Neural cell (in vitro differentiated cells): ENCODE measurements around the gene CUL3. TPM values are rescaled to one million over a fixed set of nuclear protein-coding genes. Genes with fewer than 3 reads are reported as not detected.

Experiments
- H2AFZ ChIP-seq: fragments of 200-600, 300-800 bp; sonication (generic), shearing (Covaris generic); 2 replicates; pipeline ENCODE4 v1.6.0; 2014; ENCODE audit warnings: low read depth, mild to moderate bottlenecking, antibody characterized with exemption, low read length, moderate library complexity
- H3F3A ChIP-seq: fragments of 200-600 bp; shearing (Covaris generic); 2 replicates; pipeline ENCODE4 v1.6.1; 2016; ENCODE audit warnings: mild to moderate bottlenecking, moderate library complexity, mixed read lengths, antibody characterized with exemption, low read length; ENCODE audit not compliant: insufficient read depth, poor library complexity, severe bottlenecking
- H3K27ac ChIP-seq: fragments of 200-600, 300-800 bp; sonication (generic), shearing (Covaris generic); 2 replicates; pipeline ENCODE4 v1.5.1; 2014; ENCODE audit warnings: mild to moderate bottlenecking, low read length, moderate library complexity
- H3K27me3 ChIP-seq: fragments of 300-800, 200-600 bp; sonication (generic), shearing (Covaris generic); 2 replicates; pipeline ENCODE4 v1.6.0; 2014; ENCODE audit warnings: mild to moderate bottlenecking, low read depth, low read length, moderate library complexity; ENCODE audit not compliant: insufficient read depth
- H3K36me3 ChIP-seq: fragments of 300-800, 200-600 bp; sonication (generic), shearing (Covaris generic); 2 replicates; pipeline ENCODE4 v1.5.1; 2014; ENCODE audit warnings: mild to moderate bottlenecking, antibody characterized with exemption, low read length, moderate library complexity; ENCODE audit not compliant: insufficient read depth
- H3K4me2 ChIP-seq: fragments of 300-800, 200-600 bp; sonication (generic), shearing (Covaris generic); 2 replicates; pipeline ENCODE4 v1.6.0; 2014; ENCODE audit warnings: mild to moderate bottlenecking, low read length
- H3K4me3 ChIP-seq: fragments of 300-800, 200-600 bp; sonication (generic), shearing (Covaris generic); 2 replicates; pipeline ENCODE4 v1.5.1; 2014; ENCODE audit warnings: mild to moderate bottlenecking, low read length, moderate library complexity
- H3K79me2 ChIP-seq: fragments of 200-600 bp; shearing (Covaris generic); replicated peaks from 2 replicates; pipeline ENCODE4 v1.6.0; 2014; ENCODE audit warnings: mild to moderate bottlenecking, low read length, moderate library complexity; ENCODE audit not compliant: insufficient read depth
- H3K9ac ChIP-seq: fragments of 300-800, 200-600 bp; sonication (generic), shearing (Covaris generic); 2 replicates; pipeline ENCODE4 v1.6.1; 2016; ENCODE audit warnings: mild to moderate bottlenecking, low read length, mixed read lengths
- H3K9me2 ChIP-seq: fragments of 200-600 bp; shearing (Covaris generic); 2 replicates; pipeline ENCODE4 v1.6.1; 2016; ENCODE audit warnings: mild to moderate bottlenecking, low read length, mixed read lengths; ENCODE audit not compliant: insufficient read depth
- H3K9me3 ChIP-seq: fragments of 200-600, 300-800 bp; sonication (generic), shearing (Covaris generic); 2 replicates; pipeline ENCODE4 v1.6.1; 2016; ENCODE audit warnings: mild to moderate bottlenecking, mixed run types, low read length, moderate library complexity, mixed read lengths
- H4K20me1 ChIP-seq: fragments of 200-600 bp; shearing (Covaris generic); 2 replicates; pipeline ENCODE4 v1.6.1; 2016; ENCODE audit warnings: mild to moderate bottlenecking, mixed run types; ENCODE audit not compliant: insufficient read depth
- CTCF ChIP-seq: fragments of 450-650 bp; IDR thresholded peaks from 2 replicates; pipeline ENCODE4 v1.5.1; 2014; ENCODE audit warnings: antibody characterized with exemption, mild to moderate bottlenecking, moderate library complexity; ENCODE audit not compliant: poor library complexity, severe bottlenecking
- EP300 ChIP-seq: fragments of 450-650 bp; conservative IDR thresholded peaks from 2 replicates; pipeline ENCODE4 v1.6.1; 2014; ENCODE audit warnings: antibody characterized with exemption, mild to moderate bottlenecking, moderate library complexity; ENCODE audit not compliant: poor library complexity, severe bottlenecking
- EZH2 ChIP-seq: fragments of 200-600, 300-800 bp; shearing (Covaris generic), sonication (generic); IDR thresholded peaks from 2 replicates; pipeline ENCODE4 v1.6.1; 2014; ENCODE audit warnings: antibody characterized with exemption, low read length, borderline replicate concordance, mild to moderate bottlenecking; ENCODE audit not compliant: insufficient read depth, poor library complexity, severe bottlenecking
- MXI1 ChIP-seq: fragments of 450-650 bp; conservative IDR thresholded peaks from 2 replicates; pipeline ENCODE4 v1.6.1; 2014; ENCODE audit warnings: antibody characterized with exemption, mild to moderate bottlenecking; ENCODE audit not compliant: poor library complexity, severe bottlenecking
- POLR2AphosphoS5 ChIP-seq: IDR thresholded peaks from 2 replicates; pipeline ENCODE4 v1.6.1; 2012
- RAD21 ChIP-seq: fragments of 450-650 bp; conservative IDR thresholded peaks from 2 replicates; pipeline ENCODE4 v1.6.1; 2014; ENCODE audit warnings: antibody characterized with exemption, mild to moderate bottlenecking, moderate library complexity
- REST ChIP-seq: IDR thresholded peaks from 2 replicates; pipeline ENCODE4 v1.6.1; 2012; ENCODE audit warnings: borderline replicate concordance
- SMC3 ChIP-seq: fragments of 450-650 bp; conservative IDR thresholded peaks from 2 replicates; pipeline ENCODE4 v1.6.1; 2014; ENCODE audit warnings: antibody characterized with exemption, mild to moderate bottlenecking, moderate library complexity; ENCODE audit not compliant: poor library complexity
- TAF1 ChIP-seq: IDR thresholded peaks from 2 replicates; pipeline ENCODE4 v1.6.1; 2012; ENCODE audit warnings: low read depth
- polyA plus RNA-seq: library from polyadenylated mRNA; depleted of rRNA; stranded (reverse); fragments of >200 nt; gene quantifications from 2 replicates; pipeline ENCODE4 v1.2.3, GENCODE V29; 2014

Gene CUL3
- polyA plus RNA-seq, 1 donor from 2014 or later: 53.9 TPM

GRCh38 chr2:224438726-224439125 is 146.4 kb downstream of the CUL3 start:
- TF ChIP-seq EZH2: no peak
- TF ChIP-seq SMC3: no peak
- no peak for TF ChIP-seq EP300
- no peak for TF ChIP-seq POLR2AphosphoS5
- no peak for TF ChIP-seq CTCF
- TF ChIP-seq REST: no peak
- TF ChIP-seq MXI1: no peak
- no peak for TF ChIP-seq TAF1
- no peak for TF ChIP-seq RAD21
- Histone ChIP-seq H3K4me2 (no peak overlapping the region), H3K36me3 (no peaks in the 10 kb centered on the region), H3K9me3 (no peaks in the 10 kb centered on the region), H3F3A (no peaks in the 10 kb centered on the region), H3K27ac (no peak overlapping the region), H3K27me3 (no peaks in the 10 kb centered on the region), H3K4me3 (no peak overlapping the region), H2AFZ (no peak overlapping the region), H3K9ac (no peak overlapping the region), H4K20me1 (no peaks in the 10 kb centered on the region), H3K79me2 (no peaks in the 10 kb centered on the region), H3K9me2 (no peaks in the 10 kb centered on the region)

- Histone ChIP-seq H4K20me1 (no peaks in the 10 kb centered on the region), H3K9me2 (no peaks in the 10 kb centered on the region), H3K27me3 (no peaks in the 10 kb centered on the region), H3K9me3 (no peaks in the 10 kb centered on the region), H3K9ac (no peak overlapping the region), H2AFZ (no peak overlapping the region), H3K4me3 (no peak overlapping the region), H3K36me3 (no peaks in the 10 kb centered on the region), H3K4me2 (no peak overlapping the region), H3K79me2 (no peaks in the 10 kb centered on the region), H3K27ac (no peak overlapping the region), H3F3A (no peaks in the 10 kb centered on the region)
- TF ChIP-seq CTCF (no peak), TAF1 (no peak), EP300 (no peak), MXI1 (no peak), REST (no peak), EZH2 (no peak), POLR2AphosphoS5 (no peak), RAD21 (no peak), SMC3 (no peak)
Observed at GRCh38 chr2:224436634-224437033, 148.5 kb downstream of the CUL3 start.
